Bronchial epithelial cell (primary cell): ENCODE data around the gene RAD51B. TPM values are rescaled to one million over a fixed set of nuclear protein-coding genes. Genes with fewer than 3 reads are reported as not detected.

ENCODE experiments used
- DNase-seq: peaks from one replicate; pipeline ENCODE4 v3.0.0-alpha.2; 2010; ENCODE audit warnings: low read depth
- FAIRE-seq: peaks from 2 replicates; lab custom pipeline; 2011; peaks lifted over from hg19 to GRCh38; lab: Jason Lieb, UNC
- H3K27me3 ChIP-seq: 2 replicates; pipeline ENCODE4 v1.5.1; 2011; ENCODE audit warnings: low read length; ENCODE audit not compliant: control insufficient read depth, insufficient read depth
- H3K36me3 ChIP-seq: 2 replicates; pipeline ENCODE4 v1.5.1; 2011; ENCODE audit warnings: low read length; ENCODE audit not compliant: control insufficient read depth, insufficient read depth
- H3K4me3 ChIP-seq: 2 replicates; pipeline ENCODE4 v1.5.1; 2011; ENCODE audit warnings: mild to moderate bottlenecking, low read depth, low read length, control low read depth
- CTCF ChIP-seq: IDR thresholded peaks from 2 replicates; pipeline ENCODE4 v1.5.1; 2011; ENCODE audit warnings: mild to moderate bottlenecking, moderate library complexity, low read length, control low read depth, inconsistent platforms; ENCODE audit not compliant: insufficient read depth, severe bottlenecking
- total RNA-seq: library from RNA; depleted of rRNA; stranded (reverse); fragments of >200 nt; gene quantifications from 2 replicates; pipeline ENCODE4 v1.2.1, GENCODE V29; 2014

Gene RAD51B
- total RNA-seq, 1 donor from 2014 or later, result 12.1 TPM

- DNase-seq, result peak; percentile 70
- no peak for TF ChIP-seq CTCF
- H3K4me3 ChIP-seq, result no peak overlapping the region
- H3K27me3 ChIP-seq, result no peaks in the 10 kb centered on the region
- H3K36me3 ChIP-seq, result no peaks in the 10 kb centered on the region
- no peak for FAIRE-seq
These were observed 43.6 kb downstream of the RAD51B start for GRCh38 chr14:67863223-67863622.

DNA sequence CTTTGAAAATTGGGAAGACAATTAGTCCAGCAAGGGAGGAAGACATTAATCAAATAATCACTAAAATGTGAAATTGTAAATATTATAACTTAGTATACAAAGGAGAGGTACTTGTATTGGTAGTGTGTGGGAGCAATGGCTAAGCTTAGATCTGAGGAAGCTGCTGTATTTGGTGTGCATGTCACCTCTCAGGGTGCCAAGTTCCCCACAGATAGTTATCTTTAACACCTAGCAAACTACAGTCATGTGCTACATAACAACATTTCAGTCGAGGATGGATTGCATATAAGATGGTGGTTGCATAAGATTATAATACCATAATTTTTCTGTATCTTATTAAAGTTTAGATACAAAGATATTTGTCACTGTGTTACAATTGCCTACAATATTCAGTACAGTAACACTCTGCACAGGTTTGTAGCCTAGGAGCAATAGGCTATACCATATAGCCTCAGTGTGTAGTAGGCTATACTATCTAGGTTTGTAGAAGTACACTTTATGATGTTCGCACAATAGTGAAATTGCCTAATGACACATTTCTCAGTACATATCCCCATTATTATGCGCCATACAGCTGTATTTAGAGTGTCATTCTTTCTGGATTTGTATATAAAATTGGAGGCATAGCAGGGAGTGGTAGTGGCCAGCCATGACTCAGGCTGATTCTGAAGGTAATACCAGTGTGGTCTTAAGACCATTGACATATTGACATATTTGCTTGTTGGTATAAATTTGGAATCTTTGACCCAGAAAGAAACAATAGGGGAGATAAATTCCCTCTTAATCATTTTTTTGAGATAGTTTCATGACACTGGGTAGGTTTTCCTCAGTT lies 55.8 kb downstream of the RAD51B start:
- Histone ChIP-seq H3K27me3 (no peaks in the 10 kb centered on the region), H3K36me3 (no peaks in the 10 kb centered on the region), H3K4me3 (no peak overlapping the region)
- FAIRE-seq (no peak), DNase-seq (no peak)
- no peak for TF ChIP-seq CTCF

DNA sequence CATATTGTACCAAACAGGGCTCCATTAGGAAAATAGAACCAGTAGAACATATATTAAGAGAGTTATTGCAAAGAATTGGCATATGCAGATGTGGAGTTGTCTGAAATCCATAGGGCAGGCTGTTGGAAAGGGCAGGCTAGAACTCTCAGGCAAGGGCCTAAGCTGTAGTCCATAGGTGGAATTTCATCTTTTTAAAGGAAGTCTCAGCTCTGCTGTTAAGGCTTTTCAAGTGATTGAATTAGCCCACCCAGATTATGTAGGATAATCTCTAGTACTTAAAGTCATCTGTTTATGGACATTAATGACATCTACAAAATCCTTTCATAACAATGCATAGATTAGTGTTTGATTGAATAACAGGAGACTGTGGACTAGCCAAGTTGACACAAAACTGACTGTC lies 59.4 kb downstream of the RAD51B start:
- DNase-seq (no peak), FAIRE-seq (no peak)
- Histone ChIP-seq H3K27me3 (no peaks in the 10 kb centered on the region), H3K36me3 (no peaks in the 10 kb centered on the region), H3K4me3 (no peak overlapping the region)
- no peak for TF ChIP-seq CTCF

GRCh38 chr14:67881225-67881624 lies 61.6 kb downstream of the RAD51B start:
- Histone ChIP-seq H3K27me3 (no peaks in the 10 kb centered on the region), H3K36me3 (no peaks in the 10 kb centered on the region), H3K4me3 (no peak overlapping the region)
- no peak for TF ChIP-seq CTCF
- DNase-seq (no peak), FAIRE-seq (peak; percentile 7)

GRCh38 chr14:67882986-67883555 lies 63.5 kb downstream of the RAD51B start:
- H3K4me3 ChIP-seq, result no peak overlapping the region
- H3K27me3 ChIP-seq, result no peaks in the 10 kb centered on the region
- no peaks in the 10 kb centered on the region for H3K36me3 ChIP-seq
- DNase-seq (no peak), FAIRE-seq (no peak)
- no peak for TF ChIP-seq CTCF
